ENCODE measurements around the gene ANKS3.

ANKS3 gene

DNA sequence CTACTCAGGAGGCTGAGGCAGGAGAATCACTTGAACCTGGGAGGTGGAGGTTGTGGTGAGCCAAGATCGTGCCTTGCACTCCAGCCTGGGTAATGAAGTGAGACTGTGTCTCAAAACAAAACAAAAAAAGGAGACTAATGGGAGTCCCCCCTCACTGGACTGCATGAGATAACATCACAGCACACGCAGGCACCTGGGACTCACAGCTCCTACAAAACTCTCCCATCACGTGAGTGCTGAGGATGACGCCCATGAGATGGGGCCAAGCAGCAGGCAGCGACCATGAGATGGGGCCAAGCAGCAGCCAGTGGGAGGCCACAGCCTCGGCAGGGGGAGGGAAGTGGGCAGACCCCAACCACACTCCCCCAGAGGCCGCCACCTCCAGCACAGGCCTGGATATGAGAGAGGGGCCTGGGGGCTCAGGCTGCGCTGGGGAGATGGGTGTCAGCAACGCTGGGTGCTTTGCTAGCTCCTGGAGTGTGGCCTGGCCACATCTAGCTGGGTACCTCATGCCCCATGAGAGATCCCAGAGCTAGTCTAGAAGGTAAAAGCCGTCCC lies 15.7 kb upstream of the ANKS3 start:
- no peak overlapping the region for H3K9ac ChIP-seq (ENCODE audit: low read length)
- no peak overlapping the region for H3K4me2 ChIP-seq (ENCODE audit: low read depth, low read length, poor library complexity, severe bottlenecking)
- no peaks in the 10 kb centered on the region for H4K20me1 ChIP-seq (ENCODE audit: low read depth, low read length)
- no peaks in the 10 kb centered on the region for H3K79me2 ChIP-seq (ENCODE audit: insufficient read depth, low read length)
- no peak overlapping the region for H3K4me3 ChIP-seq (ENCODE audit: insufficient read depth, low read length, poor library complexity, severe bottlenecking)
- H3K9me2 ChIP-seq (replicated peaks; ENCODE audit: insufficient read depth, low read length): no peaks in the 10 kb centered on the region
- H2AFZ ChIP-seq (ENCODE audit: low read depth, low read length, severe bottlenecking): no peak overlapping the region
- H3F3A ChIP-seq (ENCODE audit: insufficient read depth): no peaks in the 10 kb centered on the region
- no peaks in the 10 kb centered on the region for H3K9me3 ChIP-seq (ENCODE audit: insufficient read depth, low read length)
- H3K36me3 ChIP-seq (ENCODE audit: low read length): no peaks in the 10 kb centered on the region
- TF ChIP-seq, protein P1, sequence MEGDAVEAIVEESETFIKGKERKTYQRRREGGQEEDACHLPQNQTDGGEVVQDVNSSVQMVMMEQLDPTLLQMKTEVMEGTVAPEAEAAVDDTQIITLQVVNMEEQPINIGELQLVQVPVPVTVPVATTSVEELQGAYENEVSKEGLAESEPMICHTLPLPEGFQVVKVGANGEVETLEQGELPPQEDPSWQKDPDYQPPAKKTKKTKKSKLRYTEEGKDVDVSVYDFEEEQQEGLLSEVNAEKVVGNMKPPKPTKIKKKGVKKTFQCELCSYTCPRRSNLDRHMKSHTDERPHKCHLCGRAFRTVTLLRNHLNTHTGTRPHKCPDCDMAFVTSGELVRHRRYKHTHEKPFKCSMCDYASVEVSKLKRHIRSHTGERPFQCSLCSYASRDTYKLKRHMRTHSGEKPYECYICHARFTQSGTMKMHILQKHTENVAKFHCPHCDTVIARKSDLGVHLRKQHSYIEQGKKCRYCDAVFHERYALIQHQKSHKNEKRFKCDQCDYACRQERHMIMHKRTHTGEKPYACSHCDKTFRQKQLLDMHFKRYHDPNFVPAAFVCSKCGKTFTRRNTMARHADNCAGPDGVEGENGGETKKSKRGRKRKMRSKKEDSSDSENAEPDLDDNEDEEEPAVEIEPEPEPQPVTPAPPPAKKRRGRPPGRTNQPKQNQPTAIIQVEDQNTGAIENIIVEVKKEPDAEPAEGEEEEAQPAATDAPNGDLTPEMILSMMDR (IDR thresholded peaks at IDR 0.05; ENCODE audit: insufficient read depth, low read length, poor library complexity, severe bottlenecking): no peak
- TF ChIP-seq EZH2phosphoT487 (conservative IDR thresholded peaks at IDR 0.05; ENCODE audit: low read length): no peak
- no peak overlapping the region for H3K27ac ChIP-seq (ENCODE audit: low read depth, low read length)
- H3K27me3 ChIP-seq (ENCODE audit: low read length): no peaks in the 10 kb centered on the region

GRCh38 chr16:4748682-4749411 lies 14.8 kb upstream of the ANKS3 start:
- H4K20me1 ChIP-seq (ENCODE audit: low read depth, low read length): no peaks in the 10 kb centered on the region
- H3K27me3 ChIP-seq (ENCODE audit: low read length): no peaks in the 10 kb centered on the region
- H2AFZ ChIP-seq (ENCODE audit: low read depth, low read length, severe bottlenecking): no peak overlapping the region
- H3K9ac ChIP-seq (ENCODE audit: low read length): no peak overlapping the region
- H3F3A ChIP-seq (ENCODE audit: insufficient read depth): no peaks in the 10 kb centered on the region
- TF ChIP-seq, protein P1 (IDR thresholded peaks at IDR 0.05; ENCODE audit: insufficient read depth, low read length, poor library complexity, severe bottlenecking): no peak
- no peak for TF ChIP-seq EZH2phosphoT487 (conservative IDR thresholded peaks at IDR 0.05; ENCODE audit: low read length)
- no peak overlapping the region for H3K4me2 ChIP-seq (ENCODE audit: low read depth, low read length, poor library complexity, severe bottlenecking)
- H3K36me3 ChIP-seq (ENCODE audit: low read length): no peaks in the 10 kb centered on the region
- no peaks in the 10 kb centered on the region for H3K9me2 ChIP-seq (replicated peaks; ENCODE audit: insufficient read depth, low read length)
- H3K9me3 ChIP-seq (ENCODE audit: insufficient read depth, low read length): no peaks in the 10 kb centered on the region
- no peak overlapping the region for H3K4me3 ChIP-seq (ENCODE audit: insufficient read depth, low read length, poor library complexity, severe bottlenecking)
- peak overlapping the region; percentile 8; the same call in 1 of the 2 replicates for H3K27ac ChIP-seq (ENCODE audit: low read depth, low read length)
- no peaks in the 10 kb centered on the region for H3K79me2 ChIP-seq (ENCODE audit: insufficient read depth, low read length)

GRCh38 chr16:4747906-4748681 lies 14.0 kb upstream of the ANKS3 start:
- H3K79me2 ChIP-seq (ENCODE audit: insufficient read depth, low read length): no peaks in the 10 kb centered on the region
- no peaks in the 10 kb centered on the region for H3K9me3 ChIP-seq (ENCODE audit: insufficient read depth, low read length)
- H3K9me2 ChIP-seq (replicated peaks; ENCODE audit: insufficient read depth, low read length): no peaks in the 10 kb centered on the region
- peak overlapping the region; percentile 31 for H3K27ac ChIP-seq (ENCODE audit: low read depth, low read length)
- no peaks in the 10 kb centered on the region for H3K36me3 ChIP-seq (ENCODE audit: low read length)
- H4K20me1 ChIP-seq (ENCODE audit: low read depth, low read length): no peaks in the 10 kb centered on the region
- H3F3A ChIP-seq (ENCODE audit: insufficient read depth): no peaks in the 10 kb centered on the region
- no peak overlapping the region for H3K4me3 ChIP-seq (ENCODE audit: insufficient read depth, low read length, poor library complexity, severe bottlenecking)
- no peak overlapping the region for H2AFZ ChIP-seq (ENCODE audit: low read depth, low read length, severe bottlenecking)
- peak overlapping the region; percentile 16 for H3K4me2 ChIP-seq (ENCODE audit: low read depth, low read length, poor library complexity, severe bottlenecking)
- no peak overlapping the region for H3K9ac ChIP-seq (ENCODE audit: low read length)
- TF ChIP-seq, protein P1 (IDR thresholded peaks at IDR 0.05; ENCODE audit: insufficient read depth, low read length, poor library complexity, severe bottlenecking): no peak
- TF ChIP-seq EZH2phosphoT487 (conservative IDR thresholded peaks at IDR 0.05; ENCODE audit: low read length): no peak
- no peaks in the 10 kb centered on the region for H3K27me3 ChIP-seq (ENCODE audit: low read length)

Measured in SU-DHL-6 (cell line).